AG04450 (cell line): ENCODE data around the gene KRTAP19-8. TPM values are rescaled to one million over a fixed set of nuclear protein-coding genes. Genes with fewer than 3 reads are reported as not detected.

Experiments
- CTCF ChIA-PET: fragments of 300-600, 350-600 bp; formaldehyde crosslinking; extraction: SDS; loops from one replicate; lab custom pipeline; 2022; ENCODE audit warnings: antibody characterized with exemption, inconsistent platforms; lab: Charles Lee
- POLR2A ChIA-PET: fragments of 350-600 bp; formaldehyde crosslinking; extraction: SDS; loops from one replicate; lab custom pipeline; 2021; ENCODE audit warnings: antibody characterized with exemption, inconsistent platforms; lab: Yijun Ruan, JAX
- DNase-seq: peaks from one replicate; pipeline ENCODE4 v3.0.0-alpha.2; 2011; ENCODE audit warnings: low read depth, low spot score
- H3K27ac ChIP-seq: one replicate; pipeline ENCODE4 v1.5.1; 2012; ENCODE audit warnings: low read depth, low read length, control low read depth
- H3K27me3 ChIP-seq: one replicate; pipeline ENCODE4 v1.6.0; 2012; ENCODE audit warnings: low read length; ENCODE audit not compliant: control insufficient read depth, insufficient read depth
- H3K4me3 ChIP-seq: 2 replicates; pipeline ENCODE4 v1.5.1; 2011; ENCODE audit warnings: mild to moderate bottlenecking, low read depth, low read length, control low read depth
- H3K9me3 ChIP-seq: 2 replicates; pipeline ENCODE4 v1.5.1; 2012; ENCODE audit warnings: low read length; ENCODE audit not compliant: control insufficient read depth, insufficient read depth
- polyA plus RNA-seq: library from polyadenylated mRNA; depleted of rRNA; stranded (reverse); fragments of >200 nt; gene quantifications from 2 replicates; pipeline ENCODE4 v1.2.3, GENCODE V29; 2011
- TF ChIP-seq, protein P1 (sequence below): IDR thresholded peaks from 2 replicates; pipeline ENCODE4 v1.5.1; 2011; ENCODE audit warnings: low read depth, low read length, control low read depth, inconsistent platforms

Gene KRTAP19-8
- polyA plus RNA-seq, 1 experiment = not detected

DNA sequence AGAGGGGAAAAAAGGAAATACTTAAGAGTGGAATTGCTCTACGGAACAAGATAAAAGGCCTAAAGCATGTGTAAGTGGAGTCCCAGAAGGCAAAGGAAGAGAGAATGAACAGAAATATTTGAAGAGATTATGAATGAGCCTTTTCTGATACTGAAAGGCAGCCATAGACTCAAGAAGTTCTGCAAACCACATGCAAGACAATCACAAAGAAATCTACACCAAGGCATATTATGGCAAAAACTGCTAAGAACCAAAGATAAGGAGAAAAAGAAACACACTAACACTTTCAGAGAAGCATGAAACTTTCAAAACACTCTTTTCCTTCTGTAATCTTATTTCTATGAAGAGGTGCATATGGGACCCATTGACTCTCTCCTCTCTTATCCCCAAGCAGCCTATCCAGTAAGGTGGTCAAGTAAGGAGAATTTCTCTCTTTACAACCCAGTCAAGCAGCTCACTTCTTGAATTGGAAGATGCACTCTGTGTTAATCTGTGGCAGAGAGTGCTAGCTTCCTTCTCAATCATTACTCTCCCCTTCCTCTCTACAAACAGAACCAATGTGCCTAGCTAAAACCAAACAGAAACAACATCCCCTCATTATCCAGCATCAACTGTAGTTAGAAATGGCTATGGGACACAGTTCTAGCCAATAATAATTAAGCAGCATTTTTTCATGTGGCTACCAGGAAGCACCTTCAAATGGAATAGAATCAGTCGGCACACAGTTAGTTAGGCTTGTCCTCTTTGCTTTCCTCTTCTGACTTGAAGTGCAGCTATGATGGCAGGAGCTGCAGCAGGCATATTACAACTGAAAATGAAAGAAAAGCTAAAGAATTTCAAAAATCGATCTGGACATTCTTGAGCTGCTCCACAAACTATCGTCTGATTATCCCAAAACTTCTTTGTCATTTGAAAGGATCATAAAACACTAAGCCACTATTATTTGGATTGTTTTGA lies 25.9 kb downstream of the KRTAP19-8 start:
- ChIA-PET CTCF (no interaction called here), POLR2A (no interaction called here)
- H3K27me3 ChIP-seq = no peaks in the 10 kb centered on the region

DNA sequence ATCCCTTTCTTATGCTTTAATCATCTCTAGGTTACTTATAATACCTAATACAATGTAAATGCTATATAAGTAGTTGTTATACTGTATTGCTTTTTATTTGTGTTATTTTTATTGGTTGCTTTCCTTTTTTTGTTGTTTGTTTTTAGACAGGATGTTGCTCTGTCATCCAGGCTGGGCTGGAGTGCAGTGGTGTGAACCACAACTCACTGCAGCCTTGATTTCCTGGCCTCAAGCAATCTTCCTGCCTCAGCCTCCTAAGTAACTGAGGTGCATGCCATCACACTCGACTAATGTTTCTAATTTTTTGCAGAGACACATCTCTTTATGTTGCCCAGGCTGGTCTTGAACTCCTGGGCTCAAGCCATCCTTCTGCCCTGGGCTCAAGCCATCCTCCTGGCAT lies 26.9 kb downstream of the KRTAP19-8 start:
- TF ChIP-seq, protein P1, sequence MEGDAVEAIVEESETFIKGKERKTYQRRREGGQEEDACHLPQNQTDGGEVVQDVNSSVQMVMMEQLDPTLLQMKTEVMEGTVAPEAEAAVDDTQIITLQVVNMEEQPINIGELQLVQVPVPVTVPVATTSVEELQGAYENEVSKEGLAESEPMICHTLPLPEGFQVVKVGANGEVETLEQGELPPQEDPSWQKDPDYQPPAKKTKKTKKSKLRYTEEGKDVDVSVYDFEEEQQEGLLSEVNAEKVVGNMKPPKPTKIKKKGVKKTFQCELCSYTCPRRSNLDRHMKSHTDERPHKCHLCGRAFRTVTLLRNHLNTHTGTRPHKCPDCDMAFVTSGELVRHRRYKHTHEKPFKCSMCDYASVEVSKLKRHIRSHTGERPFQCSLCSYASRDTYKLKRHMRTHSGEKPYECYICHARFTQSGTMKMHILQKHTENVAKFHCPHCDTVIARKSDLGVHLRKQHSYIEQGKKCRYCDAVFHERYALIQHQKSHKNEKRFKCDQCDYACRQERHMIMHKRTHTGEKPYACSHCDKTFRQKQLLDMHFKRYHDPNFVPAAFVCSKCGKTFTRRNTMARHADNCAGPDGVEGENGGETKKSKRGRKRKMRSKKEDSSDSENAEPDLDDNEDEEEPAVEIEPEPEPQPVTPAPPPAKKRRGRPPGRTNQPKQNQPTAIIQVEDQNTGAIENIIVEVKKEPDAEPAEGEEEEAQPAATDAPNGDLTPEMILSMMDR = no peak
- H3K4me3 ChIP-seq = no peak overlapping the region
- ChIA-PET POLR2A (no interaction called here), CTCF (no interaction called here)
- H3K9me3 ChIP-seq = peaks cover 10% of the 10 kb centered on the region
- no peak for DNase-seq
- H3K27ac ChIP-seq = no peak overlapping the region
- no peaks in the 10 kb centered on the region for H3K27me3 ChIP-seq

More for the DNA sequence above, 25.9 kb downstream of the KRTAP19-8 start:
- no peak overlapping the region for H3K27ac ChIP-seq
- H3K4me3 ChIP-seq = no peak overlapping the region
- TF ChIP-seq, protein P1 = no peak
- peaks cover 8% of the 10 kb centered on the region for H3K9me3 ChIP-seq
- DNase-seq = no peak

DNA sequence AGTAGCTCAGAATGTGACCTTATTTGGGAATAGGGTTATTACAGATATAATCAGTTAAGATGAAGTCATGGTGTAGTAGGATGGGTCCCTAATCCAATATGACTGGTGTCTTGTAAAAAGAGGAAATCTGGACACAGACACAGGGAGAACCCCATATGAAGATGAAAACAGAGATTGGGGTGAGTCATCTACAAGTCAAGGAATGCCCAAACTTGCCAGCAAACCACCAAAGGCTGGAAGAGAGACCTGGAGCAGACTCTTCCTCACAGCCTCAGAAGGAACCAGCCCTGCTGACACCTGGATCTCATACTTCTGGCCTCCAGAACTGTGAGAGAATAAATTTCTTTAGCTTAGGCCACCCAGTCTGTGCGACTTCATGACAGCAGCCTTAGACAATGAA lies 29.9 kb downstream of the KRTAP19-8 start:
- no peak overlapping the region for H3K27ac ChIP-seq
- TF ChIP-seq, protein P1 = no peak
- POLR2A ChIA-PET = interaction anchor here (0.8 kb wide), 1 partner anchor 254 kb away, joined by 3 read pairs; no protein-coding TSS in a partner anchor
- no peak overlapping the region for H3K4me3 ChIP-seq
- no peaks in the 10 kb centered on the region for H3K27me3 ChIP-seq
- peaks cover 24% of the 10 kb centered on the region for H3K9me3 ChIP-seq
- no peak for DNase-seq
- CTCF ChIA-PET = no interaction called here

DNA sequence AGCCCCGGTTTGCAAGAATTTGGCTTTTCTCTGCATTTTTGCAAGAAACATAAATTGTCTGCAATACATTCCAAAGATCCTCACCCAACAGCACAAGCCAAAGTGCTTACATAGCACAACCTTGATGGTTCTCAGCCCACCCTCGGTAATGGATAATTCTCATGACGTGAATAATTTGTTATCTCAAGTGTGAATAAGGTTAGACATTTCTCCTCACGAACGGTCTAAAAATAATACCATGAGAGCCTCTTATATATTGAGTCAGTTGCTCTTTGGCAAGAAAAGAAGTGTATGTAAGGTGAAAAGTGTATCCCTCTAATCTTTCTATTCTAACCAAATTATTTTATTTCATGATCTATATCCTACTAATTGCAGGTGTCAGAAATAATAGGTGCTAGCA lies 33.3 kb downstream of the KRTAP19-8 start:
- TF ChIP-seq, protein P1 = no peak
- DNase-seq = no peak
- peaks cover 27% of the 10 kb centered on the region for H3K9me3 ChIP-seq
- POLR2A ChIA-PET = no interaction called here
- no peak overlapping the region for H3K4me3 ChIP-seq
- CTCF ChIA-PET = no interaction called here
- no peak overlapping the region for H3K27ac ChIP-seq
- no peaks in the 10 kb centered on the region for H3K27me3 ChIP-seq

DNA sequence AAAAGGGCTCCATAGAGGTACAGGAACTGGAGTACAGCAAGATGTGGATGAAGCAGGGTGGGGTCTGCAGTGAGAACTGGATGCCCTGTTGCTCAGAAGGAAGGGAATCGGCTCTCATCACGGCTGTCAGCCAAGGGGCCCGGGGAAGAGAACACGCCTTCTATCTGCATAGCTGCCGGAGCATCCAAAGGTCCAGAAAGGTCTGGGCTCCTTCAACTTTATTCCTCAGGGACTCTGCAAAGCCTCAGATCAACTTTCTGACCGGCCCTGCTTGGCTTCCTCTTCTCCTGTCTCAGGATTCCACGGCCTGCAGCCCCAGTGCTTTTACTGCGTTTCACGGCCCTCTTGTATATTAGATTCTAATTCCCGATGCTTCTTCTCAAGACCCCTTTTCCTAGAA lies 34.8 kb downstream of the KRTAP19-8 start:
- TF ChIP-seq, protein P1 = no peak
- H3K27me3 ChIP-seq = no peaks in the 10 kb centered on the region
- POLR2A ChIA-PET = no interaction called here
- DNase-seq = no peak
- H3K27ac ChIP-seq = no peak overlapping the region
- H3K4me3 ChIP-seq = no peak overlapping the region
- CTCF ChIA-PET = no interaction called here
- H3K9me3 ChIP-seq = peaks cover 38% of the 10 kb centered on the region
